Activated naive CD4-positive, alpha-beta T cell treated with anti-CD3 and anti-CD28 coated beads, Interleukin-2, amount 10 ng/mL, durations not matched to agents 7 days and 5 days (primary cell): ENCODE data around the gene MEF2C.

Source experiments
- CTCF ChIA-PET: fragments of 350-600 bp; sonication (Branson Sonifier 250); formaldehyde crosslinking; loops from one replicate; lab custom pipeline; 2021; ENCODE audit warnings: antibody characterized with exemption; lab: Charles Lee
- DNase-seq: peaks from one replicate; pipeline ENCODE4 v3.0.0-alpha.2; 2020
- H3K27ac Mint-ChIP-seq: one replicate; pipeline ENCODE4 v1.8.0; 2021; ENCODE audit warnings: mild to moderate bottlenecking, moderate library complexity, mixed read lengths
- H3K27me3 Mint-ChIP-seq: one replicate; pipeline ENCODE4 v1.8.0; 2021; ENCODE audit warnings: mild to moderate bottlenecking, mixed read lengths
- H3K36me3 Mint-ChIP-seq: one replicate; pipeline ENCODE4 v1.8.0; 2021; ENCODE audit warnings: mixed read lengths
- H3K4me1 Mint-ChIP-seq: one replicate; pipeline ENCODE4 v1.8.0; 2021; ENCODE audit warnings: mixed read lengths
- H3K4me3 Mint-ChIP-seq: one replicate; pipeline ENCODE4 v1.8.0; 2021; ENCODE audit warnings: mild to moderate bottlenecking, moderate library complexity, mixed read lengths
- H3K9me3 Mint-ChIP-seq: one replicate; pipeline ENCODE4 v1.8.0; 2021; ENCODE audit warnings: mixed read lengths

Gene MEF2C

DNA sequence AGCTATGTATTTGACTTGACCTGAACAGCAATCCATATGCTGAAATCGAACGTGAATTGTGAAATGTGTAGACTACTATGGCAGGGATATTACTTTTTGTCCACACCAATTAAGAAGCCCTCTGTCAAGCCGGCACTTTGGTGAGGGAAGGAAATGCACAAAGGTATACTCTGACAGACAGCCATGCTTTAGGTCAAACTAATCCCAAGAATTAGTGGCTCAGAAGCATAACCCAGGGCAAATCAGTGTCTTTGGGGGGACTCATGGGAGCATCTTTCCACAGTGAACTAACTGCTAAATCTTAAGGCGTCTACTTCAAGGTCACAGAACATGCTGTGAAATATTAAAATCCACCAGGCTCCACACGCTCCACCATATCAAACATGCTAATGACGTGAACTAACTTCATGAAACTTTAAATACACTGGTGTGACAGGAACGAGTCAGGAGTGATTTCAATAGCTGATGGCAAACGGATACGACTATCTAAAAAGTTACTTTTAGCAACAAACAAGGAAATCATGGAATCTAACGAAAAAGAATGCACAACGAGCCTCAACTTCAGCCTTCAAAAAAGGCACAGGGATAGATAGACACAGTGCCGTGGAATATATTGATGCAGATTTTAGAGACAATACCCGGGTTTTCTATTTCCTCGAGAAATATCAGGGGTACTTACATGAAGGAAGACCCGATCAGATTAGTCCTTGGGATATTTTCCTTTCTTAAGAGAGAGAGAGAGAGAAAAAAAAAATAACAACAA is 527 bp downstream of the MEF2C start:
- no peak for DNase-seq
- Mint-ChIP-seq H3K36me3 (no peaks in the 10 kb centered on the region), H3K4me3 (peak overlapping the region; percentile 74), H3K4me1 (peaks cover 23% of the 10 kb centered on the region), H3K27me3 (peaks cover 36% of the 10 kb centered on the region), H3K27ac (no peak overlapping the region), H3K9me3 (no peaks in the 10 kb centered on the region)
- CTCF ChIA-PET, result no interaction called here

GRCh38 chr5:88881571-88881971 is 1.4 kb downstream of the MEF2C start:
- H3K27ac Mint-ChIP-seq, result no peak overlapping the region
- no peaks in the 10 kb centered on the region for H3K9me3 Mint-ChIP-seq
- no peak for DNase-seq
- H3K4me1 Mint-ChIP-seq, result peaks cover 23% of the 10 kb centered on the region
- H3K27me3 Mint-ChIP-seq, result peaks cover 36% of the 10 kb centered on the region
- CTCF ChIA-PET, result no interaction called here
- no peaks in the 10 kb centered on the region for H3K36me3 Mint-ChIP-seq
- H3K4me3 Mint-ChIP-seq, result no peak overlapping the region

DNA sequence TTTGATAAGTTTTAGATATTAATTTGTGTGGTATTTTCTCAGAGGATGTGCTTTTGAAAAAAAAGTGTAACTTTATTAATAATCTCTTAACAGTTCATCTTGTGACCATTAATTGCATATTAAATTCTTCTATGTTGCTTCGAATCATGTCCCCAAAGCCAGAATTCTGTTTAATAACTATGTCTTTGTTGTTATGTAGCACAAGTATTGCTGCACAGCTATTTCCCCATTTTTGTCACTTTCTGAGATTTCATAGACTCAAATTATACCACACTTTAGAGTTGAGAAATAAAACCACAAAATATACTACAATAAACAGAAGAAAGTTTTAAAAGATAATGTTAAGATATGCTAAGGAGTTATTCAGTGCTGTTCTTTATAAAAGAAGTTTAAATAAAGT is 2.8 kb downstream of the MEF2C start:
- CTCF ChIA-PET, result no interaction called here
- Mint-ChIP-seq H3K4me3 (no peak overlapping the region), H3K9me3 (no peaks in the 10 kb centered on the region), H3K4me1 (peaks cover 20% of the 10 kb centered on the region), H3K36me3 (no peaks in the 10 kb centered on the region), H3K27me3 (peaks cover 32% of the 10 kb centered on the region), H3K27ac (no peak overlapping the region)
- DNase-seq, result no peak

GRCh38 chr5:88879724-88880123 is 3.3 kb downstream of the MEF2C start:
- DNase-seq, result no peak
- Mint-ChIP-seq H3K27me3 (peaks cover 32% of the 10 kb centered on the region), H3K27ac (no peak overlapping the region), H3K9me3 (no peaks in the 10 kb centered on the region), H3K4me1 (peaks cover 20% of the 10 kb centered on the region), H3K4me3 (no peak overlapping the region), H3K36me3 (no peaks in the 10 kb centered on the region)
- CTCF ChIA-PET, result no interaction called here

- no peaks in the 10 kb centered on the region for H3K36me3 Mint-ChIP-seq
- H3K4me3 Mint-ChIP-seq, result no peak overlapping the region
- peaks cover 15% of the 10 kb centered on the region for H3K4me1 Mint-ChIP-seq
- CTCF ChIA-PET, result no interaction called here
- no peak for DNase-seq
- H3K27ac Mint-ChIP-seq, result no peak overlapping the region
- H3K9me3 Mint-ChIP-seq, result no peaks in the 10 kb centered on the region
- H3K27me3 Mint-ChIP-seq, result peaks cover 25% of the 10 kb centered on the region
Observed at GRCh38 chr5:88878976-88879375, 4.0 kb downstream of the MEF2C start.

GRCh38 chr5:88877826-88878225 is 5.2 kb downstream of the MEF2C start:
- H3K4me1 Mint-ChIP-seq, result peaks cover 7% of the 10 kb centered on the region
- H3K27me3 Mint-ChIP-seq, result peaks cover 14% of the 10 kb centered on the region
- H3K36me3 Mint-ChIP-seq, result no peaks in the 10 kb centered on the region
- H3K4me3 Mint-ChIP-seq, result no peak overlapping the region
- DNase-seq, result no peak
- H3K9me3 Mint-ChIP-seq, result no peaks in the 10 kb centered on the region
- CTCF ChIA-PET, result no interaction called here
- H3K27ac Mint-ChIP-seq, result no peak overlapping the region

DNA sequence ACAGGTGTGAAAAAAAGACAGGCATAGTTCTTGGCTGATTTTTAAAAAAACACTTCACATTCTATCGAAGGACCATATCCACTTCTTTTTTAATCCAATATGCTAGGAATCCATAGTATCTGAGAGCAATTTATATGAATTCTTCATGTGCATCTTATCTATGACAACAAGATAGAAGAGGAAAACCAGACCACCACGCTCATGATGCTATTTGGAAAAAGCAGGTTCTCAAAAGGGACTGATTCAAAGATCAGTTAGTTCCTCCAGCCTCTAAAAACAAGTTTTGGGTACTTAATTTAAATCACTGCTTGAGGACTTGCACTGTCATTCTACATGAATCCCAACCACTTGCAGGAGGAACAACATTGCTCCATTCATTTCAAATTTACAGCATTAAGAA is 6.3 kb downstream of the MEF2C start:
- Mint-ChIP-seq H3K27me3 (peaks cover 3% of the 10 kb centered on the region), H3K36me3 (no peaks in the 10 kb centered on the region), H3K27ac (no peak overlapping the region), H3K4me3 (no peak overlapping the region), H3K9me3 (no peaks in the 10 kb centered on the region), H3K4me1 (no peaks in the 10 kb centered on the region)
- CTCF ChIA-PET, result no interaction called here
- DNase-seq, result no peak

- no peak for DNase-seq
- H3K4me1 Mint-ChIP-seq, result no peaks in the 10 kb centered on the region
- no peaks in the 10 kb centered on the region for H3K9me3 Mint-ChIP-seq
- H3K4me3 Mint-ChIP-seq, result no peak overlapping the region
- H3K36me3 Mint-ChIP-seq, result no peaks in the 10 kb centered on the region
- CTCF ChIA-PET, result no interaction called here
- no peak overlapping the region for H3K27ac Mint-ChIP-seq
- no peaks in the 10 kb centered on the region for H3K27me3 Mint-ChIP-seq
Observed at GRCh38 chr5:88875341-88876234, 7.4 kb downstream of the MEF2C start.

- H3K4me3 Mint-ChIP-seq, result no peak overlapping the region
- no peaks in the 10 kb centered on the region for H3K4me1 Mint-ChIP-seq
- H3K36me3 Mint-ChIP-seq, result no peaks in the 10 kb centered on the region
- H3K27ac Mint-ChIP-seq, result no peak overlapping the region
- no peaks in the 10 kb centered on the region for H3K27me3 Mint-ChIP-seq
- CTCF ChIA-PET, result no interaction called here
- H3K9me3 Mint-ChIP-seq, result no peaks in the 10 kb centered on the region
- DNase-seq, result no peak
Observed at GRCh38 chr5:88873447-88873846, 9.5 kb downstream of the MEF2C start.

- H3K36me3 Mint-ChIP-seq, result no peaks in the 10 kb centered on the region
- CTCF ChIA-PET, result no interaction called here
Observed at GRCh38 chr5:88872971-88873370, 10.0 kb downstream of the MEF2C start.

DNA sequence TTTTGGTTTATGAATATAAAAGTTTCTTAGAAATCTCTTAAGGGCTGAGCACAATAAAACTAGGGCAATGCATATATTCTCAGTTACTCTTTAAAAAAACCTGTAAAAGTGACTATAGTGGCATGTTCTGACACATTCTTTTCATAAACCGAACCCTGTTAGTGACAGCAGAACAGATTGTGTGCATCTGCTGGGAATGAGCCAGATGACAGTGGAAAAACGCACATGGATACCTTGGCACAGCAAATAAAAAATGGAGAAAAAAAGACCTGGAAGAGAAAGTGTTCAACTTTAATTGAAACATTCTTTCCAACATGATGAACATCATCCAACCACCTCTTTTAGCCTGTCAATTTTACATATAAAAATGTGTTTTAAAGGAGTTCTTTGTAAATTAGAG is 12.7 kb downstream of the MEF2C start:
- no peaks in the 10 kb centered on the region for H3K36me3 Mint-ChIP-seq
- no peaks in the 10 kb centered on the region for H3K9me3 Mint-ChIP-seq
- H3K27ac Mint-ChIP-seq, result no peak overlapping the region
- no peak overlapping the region for H3K4me3 Mint-ChIP-seq
- CTCF ChIA-PET, result no interaction called here
- no peak for DNase-seq
- H3K27me3 Mint-ChIP-seq, result no peaks in the 10 kb centered on the region
- no peaks in the 10 kb centered on the region for H3K4me1 Mint-ChIP-seq

More at GRCh38 chr5:88872971-88873370, 10.0 kb downstream of the MEF2C start:
- H3K27ac Mint-ChIP-seq, result no peak overlapping the region
- no peaks in the 10 kb centered on the region for H3K4me1 Mint-ChIP-seq
- H3K27me3 Mint-ChIP-seq, result no peaks in the 10 kb centered on the region
- DNase-seq, result no peak
- no peak overlapping the region for H3K4me3 Mint-ChIP-seq
- H3K9me3 Mint-ChIP-seq, result no peaks in the 10 kb centered on the region

GRCh38 chr5:88868468-88869068 is 14.4 kb downstream of the MEF2C start:
- H3K4me1 Mint-ChIP-seq, result no peaks in the 10 kb centered on the region
- no peaks in the 10 kb centered on the region for H3K27me3 Mint-ChIP-seq
- no peak for DNase-seq
- CTCF ChIA-PET, result no interaction called here
- no peak overlapping the region for H3K27ac Mint-ChIP-seq
- H3K4me3 Mint-ChIP-seq, result no peak overlapping the region
- H3K9me3 Mint-ChIP-seq, result no peaks in the 10 kb centered on the region
- H3K36me3 Mint-ChIP-seq, result no peaks in the 10 kb centered on the region

GRCh38 chr5:88867638-88868037 is 15.3 kb downstream of the MEF2C start:
- CTCF ChIA-PET, result no interaction called here
- no peaks in the 10 kb centered on the region for H3K9me3 Mint-ChIP-seq
- no peaks in the 10 kb centered on the region for H3K36me3 Mint-ChIP-seq
- no peak overlapping the region for H3K27ac Mint-ChIP-seq
- no peak for DNase-seq
- no peaks in the 10 kb centered on the region for H3K27me3 Mint-ChIP-seq
- H3K4me3 Mint-ChIP-seq, result no peak overlapping the region
- no peaks in the 10 kb centered on the region for H3K4me1 Mint-ChIP-seq

DNA sequence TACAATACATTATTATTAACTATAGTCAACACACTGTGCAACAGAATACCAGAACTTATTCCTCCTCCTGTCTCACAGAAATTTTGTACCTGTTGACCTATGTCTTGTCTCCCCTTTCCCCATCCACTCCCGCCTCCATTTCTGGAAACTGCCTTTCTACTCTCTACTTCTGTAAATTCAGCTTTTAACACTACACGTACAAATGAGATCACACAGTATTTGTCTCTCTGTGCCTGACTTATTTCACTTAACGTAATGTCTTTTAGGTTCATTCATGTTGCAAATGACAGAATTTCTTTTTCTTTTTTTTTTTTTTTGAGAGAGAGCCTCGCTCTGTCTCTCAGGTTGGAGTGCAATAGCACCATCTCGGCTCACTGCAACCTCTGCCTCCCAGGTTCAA is 19.5 kb downstream of the MEF2C start:
- CTCF ChIA-PET, result no interaction called here

More for the DNA sequence above, 19.5 kb downstream of the MEF2C start:
- Mint-ChIP-seq H3K4me1 (no peaks in the 10 kb centered on the region), H3K4me3 (no peak overlapping the region), H3K27ac (no peak overlapping the region), H3K27me3 (no peaks in the 10 kb centered on the region), H3K36me3 (no peaks in the 10 kb centered on the region), H3K9me3 (no peaks in the 10 kb centered on the region)
- no peak for DNase-seq
